Ectodermal cell (in vitro differentiated cells): Measurements from ENCODE around the gene ASIC1.

Experiments used
- H3K27ac ChIP-seq: 2 replicates; pipeline ENCODE4 v1.7.0; 2013; ENCODE audit warnings: mild to moderate bottlenecking, low read depth, low read length; ENCODE audit not compliant: insufficient read depth, poor library complexity, severe bottlenecking
- H3K27me3 ChIP-seq: 2 replicates; pipeline ENCODE4 v1.7.0; 2013; ENCODE audit warnings: mild to moderate bottlenecking, low read length; ENCODE audit not compliant: insufficient read depth, control insufficient read depth, poor library complexity, severe bottlenecking
- H3K36me3 ChIP-seq: one replicate; pipeline ENCODE4 v1.7.0; 2013; ENCODE audit warnings: low read length; ENCODE audit not compliant: control insufficient read depth, insufficient read depth
- H3K4me1 ChIP-seq: one replicate; pipeline ENCODE4 v1.7.0; 2013; ENCODE audit warnings: low read length; ENCODE audit not compliant: control insufficient read depth, insufficient read depth
- H3K4me3 ChIP-seq: 2 replicates; pipeline ENCODE4 v1.7.0; 2013; ENCODE audit warnings: low read depth, low read length, control low read depth; ENCODE audit not compliant: insufficient read depth
- H3K9me3 ChIP-seq: 2 replicates; pipeline ENCODE4 v1.7.0; 2013; ENCODE audit warnings: mild to moderate bottlenecking, low read length, moderate library complexity; ENCODE audit not compliant: control insufficient read depth
- WGBS, 2 experiments: methylation state at CpG; one replicate each; pipeline ENCODE4 v1.1.7; 2013; ENCODE audit warnings: missing lambda C conversion rate in 2 of 2; 5-methylcytosine and 5-hydroxymethylcytosine counted together

The ASIC1 gene

GRCh38 chr12:50105913-50106450 is 48.6 kb downstream of the ASIC1 start:
- WGBS, 2 experiments, result 95% methylated on average over 12 of the region's 12 CpGs
- Histone ChIP-seq H3K4me3 (no peak overlapping the region), H3K36me3 (no peaks in the 10 kb centered on the region), H3K9me3 (no peaks in the 10 kb centered on the region), H3K4me1 (peaks cover 24% of the 10 kb centered on the region), H3K27me3 (no peaks in the 10 kb centered on the region), H3K27ac (no peak overlapping the region)

GRCh38 chr12:50106907-50107306 is 49.5 kb downstream of the ASIC1 start:
- 84 to 86% methylated on average over 3 of the region's 3 CpGs for WGBS, 2 experiments
- Histone ChIP-seq H3K4me3 (no peak overlapping the region), H3K4me1 (peaks cover 27% of the 10 kb centered on the region), H3K27ac (no peak overlapping the region), H3K36me3 (no peaks in the 10 kb centered on the region), H3K9me3 (no peaks in the 10 kb centered on the region), H3K27me3 (no peaks in the 10 kb centered on the region)

GRCh38 chr12:50107416-50108268 is 50.2 kb downstream of the ASIC1 start:
- Histone ChIP-seq H3K36me3 (no peaks in the 10 kb centered on the region), H3K27ac (no peak overlapping the region), H3K4me3 (no peak overlapping the region), H3K9me3 (no peaks in the 10 kb centered on the region), H3K4me1 (peaks cover 27% of the 10 kb centered on the region), H3K27me3 (no peaks in the 10 kb centered on the region)
- WGBS, 2 experiments, result 94 to 95% methylated on average over 17 of the region's 17 CpGs

- H3K27me3 ChIP-seq, result no peaks in the 10 kb centered on the region
- H3K27ac ChIP-seq, result no peak overlapping the region
- no peaks in the 10 kb centered on the region for H3K9me3 ChIP-seq
- no peak overlapping the region for H3K4me3 ChIP-seq
- no peaks in the 10 kb centered on the region for H3K36me3 ChIP-seq
- 95 to 97% methylated on average over 3 of the region's 3 CpGs for WGBS, 2 experiments
- peaks cover 25% of the 10 kb centered on the region for H3K4me1 ChIP-seq
These were observed 51.9 kb downstream of the ASIC1 start for GRCh38 chr12:50109319-50109718.

GRCh38 chr12:50110127-50110761 is 52.8 kb downstream of the ASIC1 start:
- H3K36me3 ChIP-seq, result no peaks in the 10 kb centered on the region
- H3K27me3 ChIP-seq, result no peaks in the 10 kb centered on the region
- no peaks in the 10 kb centered on the region for H3K9me3 ChIP-seq
- no peak overlapping the region for H3K4me3 ChIP-seq
- H3K27ac ChIP-seq, result no peak overlapping the region
- 63 to 67% methylated on average over 8 of the region's 8 CpGs for WGBS, 2 experiments
- H3K4me1 ChIP-seq, result peaks cover 25% of the 10 kb centered on the region

GRCh38 chr12:50110762-50111351 is 53.5 kb downstream of the ASIC1 start:
- no peaks in the 10 kb centered on the region for H3K9me3 ChIP-seq
- H3K27ac ChIP-seq, result no peak overlapping the region
- no peak overlapping the region for H3K4me3 ChIP-seq
- 71 to 72% methylated on average over 7 of the region's 7 CpGs for WGBS, 2 experiments
- H3K27me3 ChIP-seq, result no peaks in the 10 kb centered on the region
- no peaks in the 10 kb centered on the region for H3K36me3 ChIP-seq
- peaks cover 25% of the 10 kb centered on the region for H3K4me1 ChIP-seq

- no peaks in the 10 kb centered on the region for H3K9me3 ChIP-seq
- no peaks in the 10 kb centered on the region for H3K36me3 ChIP-seq
- H3K27ac ChIP-seq, result no peak overlapping the region
- no peaks in the 10 kb centered on the region for H3K27me3 ChIP-seq
- H3K4me1 ChIP-seq, result peaks cover 25% of the 10 kb centered on the region
- 11% methylated on average over 19 of the region's 19 CpGs for WGBS, 2 experiments
- H3K4me3 ChIP-seq, result peak overlapping the region; percentile 11
These were observed 53.9 kb downstream of the ASIC1 start for GRCh38 chr12:50111395-50111692.

GRCh38 chr12:50111693-50112455 is 54.5 kb downstream of the ASIC1 start, which contains the start of gene COX14:
TSS of gene COX14 (plus strand) at chr12:50112236. CDS start at chr12:50120044, 7,808 bp downstream.
- Histone ChIP-seq H3K4me1 (peaks cover 25% of the 10 kb centered on the region), H3K27ac (peak within 1 kb of the TSS; percentile 87), H3K36me3 (no peaks in the 10 kb centered on the region), H3K9me3 (no peaks in the 10 kb centered on the region), H3K4me3 (peak within 1 kb of the TSS; percentile 78), H3K27me3 (no peaks in the 10 kb centered on the region)
- WGBS, 2 experiments, result 0% methylated on average over 59 of the region's 59 CpGs

- Histone ChIP-seq H3K27me3 (no peaks in the 10 kb centered on the region), H3K9me3 (no peaks in the 10 kb centered on the region), H3K4me1 (peaks cover 25% of the 10 kb centered on the region), H3K27ac (peak overlapping the region; percentile 87), H3K4me3 (peak overlapping the region; percentile 78), H3K36me3 (no peaks in the 10 kb centered on the region)
- WGBS, 2 experiments, result 33 to 36% methylated on average over 26 of the region's 26 CpGs
These were observed 55.2 kb downstream of the ASIC1 start for GRCh38 chr12:50112456-50113218.
